GM18498 (cell line): Measurements from ENCODE around the gene CIT.

ENCODE experiments used
- ATAC-seq: cut with Tn5 transposase; IDR thresholded peaks from one replicate; pipeline ENCODE4 v1.9.1; 2021; ENCODE audit warnings: mild to moderate bottlenecking, moderate library complexity; ENCODE audit not compliant: unreplicated experiment

Gene CIT

GRCh38 chr12:119804011-119804641, 73.0 kb downstream of the CIT start:
- no peak for ATAC-seq

GRCh38 chr12:119803381-119803791, 73.7 kb downstream of the CIT start:
- no peak for ATAC-seq

DNA sequence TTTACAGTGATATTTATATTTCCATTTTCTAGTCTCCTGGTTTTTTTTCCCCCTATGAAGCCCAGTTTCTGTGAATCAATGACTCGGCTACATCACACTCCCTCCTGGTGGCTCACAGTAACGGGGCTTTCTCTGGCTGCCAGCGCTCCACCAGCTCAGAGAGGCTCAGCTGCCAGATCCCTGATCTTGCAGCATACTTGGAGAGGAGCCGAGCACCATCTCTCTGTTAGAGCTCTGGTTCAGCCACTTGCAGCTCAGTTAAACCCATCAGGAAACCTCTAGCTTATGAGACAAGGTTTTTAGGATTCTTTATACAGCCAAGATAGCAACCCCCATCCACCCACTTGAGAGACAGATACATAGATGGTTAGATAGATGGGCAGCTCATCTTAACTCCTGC, 74.6 kb downstream of the CIT start:
- no peak for ATAC-seq

DNA sequence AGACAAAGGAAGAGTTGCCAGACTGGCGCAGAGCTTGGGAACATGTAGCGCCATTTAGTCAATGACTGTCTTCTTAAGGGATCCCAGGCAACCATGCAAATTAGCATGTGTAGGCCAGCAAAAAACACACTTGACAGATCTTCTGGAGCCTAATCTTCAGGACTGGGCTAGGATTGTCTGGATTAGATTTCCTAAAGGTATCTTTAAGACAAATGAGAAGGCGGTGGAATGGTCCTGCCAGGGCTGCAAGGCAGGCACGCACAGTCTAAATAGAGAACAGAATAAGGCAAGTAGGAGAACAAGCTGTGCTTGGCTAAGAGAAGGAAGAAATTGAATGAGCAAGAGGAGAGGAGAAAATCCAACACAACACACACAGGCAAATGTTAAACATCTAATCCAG, 80.0 kb downstream of the CIT start:
- ATAC-seq = no peak

DNA sequence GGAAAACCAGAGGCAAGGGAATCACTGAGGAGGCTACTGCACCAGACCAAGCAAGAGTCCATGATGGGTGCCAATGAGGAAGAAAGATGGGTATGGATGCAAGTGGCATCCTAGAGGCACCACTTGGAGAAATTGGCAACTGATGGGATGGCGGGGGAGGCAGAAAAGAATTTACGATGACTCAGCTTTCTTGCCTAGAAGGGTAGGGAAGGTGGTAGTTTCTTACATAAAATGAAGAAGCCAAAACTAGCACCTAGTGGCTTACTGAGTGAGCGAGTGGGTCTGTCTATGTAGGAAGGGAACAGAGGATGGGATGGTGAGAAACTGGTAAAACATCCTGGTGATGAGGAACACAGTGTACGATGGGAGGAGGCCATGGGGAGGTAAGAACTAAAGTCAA, 80.8 kb downstream of the CIT start:
- no peak for ATAC-seq

- no peak for ATAC-seq
Measured at GRCh38 chr12:119791453-119791852, 85.7 kb downstream of the CIT start.

DNA sequence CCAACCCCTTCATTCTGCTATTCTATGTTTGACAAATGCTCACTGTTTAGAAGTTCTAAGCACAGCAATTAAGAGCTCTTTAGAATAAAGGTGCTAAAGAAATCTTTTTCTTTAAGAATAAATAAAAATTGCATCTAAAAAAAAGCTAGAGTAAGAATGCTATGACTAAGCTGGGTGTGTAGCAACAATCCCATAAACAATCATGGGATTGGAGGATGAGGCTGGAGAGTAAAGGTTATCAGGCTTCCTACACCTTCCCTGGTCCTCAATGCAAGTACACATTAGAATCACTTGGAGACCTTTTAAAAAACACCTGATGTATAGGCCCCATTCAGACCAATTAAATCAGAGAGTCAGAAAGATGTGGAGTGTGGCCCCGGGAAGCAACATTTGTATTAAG, 88.3 kb downstream of the CIT start:
- no peak for ATAC-seq

GRCh38 chr12:119786539-119786938, 90.6 kb downstream of the CIT start:
- ATAC-seq = no peak

GRCh38 chr12:119784673-119785072, 92.4 kb downstream of the CIT start:
- ATAC-seq = no peak

DNA sequence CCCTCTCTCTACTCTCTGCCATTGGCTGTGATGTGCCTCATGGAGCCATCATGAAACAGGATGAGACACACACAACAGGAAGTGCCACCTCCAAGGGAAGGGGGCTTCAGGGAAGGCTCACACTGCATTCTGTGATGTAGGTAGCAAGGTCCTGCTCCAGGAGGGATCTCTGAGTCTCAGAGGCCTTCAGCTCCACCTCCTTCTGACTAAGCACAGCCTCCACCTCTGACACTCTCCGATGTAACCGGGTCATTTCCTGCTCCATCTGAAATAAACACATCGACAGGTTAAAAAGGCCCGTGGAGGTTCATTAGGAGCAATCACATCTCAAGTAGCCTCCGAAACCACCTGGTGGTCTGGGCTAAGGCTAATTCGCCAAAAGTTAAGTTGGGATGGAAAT, 93.3 kb downstream of the CIT start:
- no peak for ATAC-seq

DNA sequence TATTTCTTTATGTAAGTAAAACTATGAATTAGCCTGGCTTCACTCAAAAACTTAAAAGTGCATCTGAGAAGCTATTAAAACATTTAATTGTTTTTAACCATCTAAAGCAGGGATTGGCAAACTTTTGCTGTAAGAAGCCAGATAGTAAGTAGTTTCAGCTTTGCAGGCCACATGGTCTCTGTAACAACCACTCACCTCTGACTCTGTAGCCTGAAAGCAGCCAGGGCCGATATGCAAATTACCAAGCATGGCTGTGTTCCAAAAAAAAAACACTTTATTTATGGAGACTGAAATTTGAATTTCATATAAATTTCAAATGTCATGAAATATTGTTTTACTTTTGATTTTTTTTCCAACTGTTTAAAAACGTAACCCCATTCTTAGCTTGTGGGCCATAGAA, 95.3 kb downstream of the CIT start:
- ATAC-seq = no peak

- no peak for ATAC-seq
Measured at GRCh38 chr12:119780786-119781434, 96.2 kb downstream of the CIT start.

DNA sequence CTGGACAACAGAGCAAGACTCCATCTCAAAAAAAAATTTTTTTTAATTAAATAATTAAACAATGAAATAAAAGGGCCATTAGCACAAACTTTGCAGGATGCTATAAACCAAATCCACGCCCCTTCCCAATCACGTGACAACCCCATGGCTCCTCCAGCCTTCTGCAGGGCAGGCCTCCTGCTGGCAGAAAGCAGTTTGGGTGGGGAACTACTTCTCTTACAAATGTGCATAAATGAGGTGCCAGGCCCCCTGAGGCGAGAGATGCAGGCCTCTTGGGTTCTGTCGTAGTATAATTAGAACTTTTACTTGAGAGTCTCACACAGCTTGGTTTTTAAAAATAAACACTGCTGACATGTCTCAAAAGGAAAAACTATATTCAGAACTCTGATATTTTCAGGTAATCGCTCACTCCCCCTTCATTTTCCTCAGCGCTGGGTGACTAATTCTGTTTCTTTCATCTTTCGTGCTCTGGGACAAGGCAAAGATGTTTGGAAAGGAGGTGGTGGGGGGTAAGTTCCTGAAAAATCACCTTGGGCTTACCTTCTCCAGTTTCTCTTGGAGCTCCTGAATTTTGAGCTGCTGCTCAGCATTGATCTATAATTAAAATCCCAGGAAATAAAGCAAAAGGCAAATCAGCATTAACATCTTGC, 101.7 kb downstream of the CIT start:
- no peak for ATAC-seq

DNA sequence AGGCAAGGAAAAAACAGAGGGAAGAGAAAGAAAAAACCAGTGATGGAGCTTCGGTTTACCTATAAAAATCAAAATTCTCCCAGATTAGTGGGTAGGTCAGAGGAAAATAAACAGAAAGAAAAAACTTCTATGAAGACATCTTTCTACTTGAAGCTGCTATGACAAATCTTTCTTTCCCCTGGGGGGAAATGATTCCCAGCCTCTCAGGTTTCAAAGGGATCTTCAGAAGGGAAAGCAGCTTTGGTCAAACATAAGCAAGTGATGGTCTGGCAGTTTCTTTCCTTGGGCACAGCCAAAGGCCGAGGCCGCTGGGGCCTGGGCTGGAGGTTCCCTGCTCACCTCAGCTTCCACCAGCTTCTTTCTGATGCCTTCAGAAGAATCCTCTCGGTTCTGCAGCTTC, 104.7 kb downstream of the CIT start:
- ATAC-seq = no peak

GRCh38 chr12:119770146-119770545, 107.0 kb downstream of the CIT start:
- ATAC-seq = no peak

DNA sequence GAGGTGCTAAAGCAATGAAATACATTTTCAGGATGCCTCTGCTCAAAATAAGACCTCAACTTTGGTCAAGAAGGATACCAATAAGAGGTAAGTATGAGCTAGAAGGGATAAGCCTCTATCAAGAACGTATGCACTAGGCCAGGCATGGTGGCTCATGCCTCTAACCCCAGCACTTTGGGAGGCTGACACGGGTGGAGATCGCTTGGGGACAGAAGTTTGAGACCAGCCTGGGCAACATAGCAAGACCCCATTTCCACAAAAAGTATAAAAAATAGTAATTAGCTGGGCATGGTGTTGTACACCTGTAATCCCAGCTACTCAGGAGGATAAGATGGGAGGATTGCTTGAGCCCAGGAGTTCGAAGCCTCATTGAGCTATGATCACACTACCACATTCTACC, 114.5 kb downstream of the CIT start:
- no peak for ATAC-seq

- ATAC-seq = no peak
Measured at GRCh38 chr12:119758722-119759121, 118.4 kb downstream of the CIT start.

DNA sequence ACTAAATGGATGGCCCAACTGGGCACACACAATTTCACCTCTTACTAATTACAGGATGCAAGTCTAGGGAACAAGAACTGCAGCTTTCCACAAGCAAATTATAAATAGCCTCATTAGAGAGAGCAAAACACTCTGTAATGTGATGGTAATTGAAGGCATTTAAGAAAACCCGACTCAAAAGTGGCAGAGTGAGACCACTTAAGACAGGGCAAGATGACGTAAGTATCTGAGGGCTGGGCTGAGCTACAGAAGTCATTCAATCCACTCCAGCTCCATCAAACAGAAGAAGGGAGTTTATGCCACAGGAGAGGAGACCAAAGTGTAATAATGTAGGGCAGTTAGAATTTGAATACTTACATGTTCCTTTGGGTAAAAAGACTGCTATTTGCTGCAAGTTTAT, 118.9 kb downstream of the CIT start:
- ATAC-seq = no peak

- ATAC-seq = no peak
Measured at GRCh38 chr12:119751961-119752360, 125.2 kb downstream of the CIT start.

DNA sequence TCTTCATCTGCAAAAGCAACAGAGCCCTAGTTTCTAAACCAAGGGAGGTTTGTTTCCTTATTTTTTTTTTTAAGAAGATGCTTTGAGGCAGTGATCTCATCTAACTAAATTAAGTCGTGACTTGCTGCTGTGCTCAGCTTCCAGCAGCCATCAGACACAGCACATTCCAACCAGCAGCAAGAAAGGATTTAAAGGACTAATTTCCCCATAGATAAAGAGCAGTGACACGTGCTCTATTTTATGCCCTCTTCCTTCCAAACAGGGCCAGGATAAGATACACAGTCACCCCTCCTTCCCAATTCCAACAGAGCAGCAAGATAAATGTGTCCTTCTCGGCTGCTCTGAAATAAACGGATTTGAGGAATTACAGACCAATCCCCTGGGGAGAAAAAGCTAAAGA, 127.5 kb downstream of the CIT start:
- no peak for ATAC-seq

GRCh38 chr12:119748497-119748896, 128.6 kb downstream of the CIT start:
- ATAC-seq = no peak

GRCh38 chr12:119746169-119746568, 131.0 kb downstream of the CIT start:
- ATAC-seq = no peak
